ENCODE measurements around the gene TMEM236. TPM values are rescaled to one million over a fixed set of nuclear protein-coding genes. Genes with fewer than 3 reads are reported as not detected.

Gene TMEM236
- total RNA-seq, 1 experiment from 2014 or later: 0.07 TPM

DNA sequence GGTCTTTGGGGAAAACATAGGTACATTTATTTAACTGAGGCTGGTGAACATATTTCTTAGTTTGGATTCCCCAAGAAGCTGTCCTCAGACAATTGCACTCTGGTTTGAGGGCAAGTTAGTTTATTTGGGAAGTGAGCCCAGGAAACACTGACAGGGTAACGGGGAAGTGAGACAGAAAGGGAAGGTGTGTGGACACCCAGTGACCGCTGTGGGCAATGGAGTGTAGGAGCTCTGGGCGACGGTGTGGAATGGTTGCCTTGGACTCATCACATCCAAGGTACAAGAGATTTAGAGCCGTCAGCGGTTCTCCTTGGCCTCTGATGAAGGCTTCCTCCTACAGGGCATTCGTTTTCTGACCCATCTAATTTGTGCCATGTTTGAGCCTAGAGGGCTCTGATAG is 64.2 kb downstream of the TMEM236 start:
- Histone ChIP-seq H3K9ac (ENCODE audit: low read length) (no peak overlapping the region), H3K27me3 (ENCODE audit: insufficient read depth, low read length) (no peaks in the 10 kb centered on the region), H2AFZ (ENCODE audit: low read depth, low read length, poor library complexity, severe bottlenecking) (no peak overlapping the region), H3K9me3 (ENCODE audit: control insufficient read depth in 1 of 2, insufficient read depth in 1 of 2, low read depth in 1 of 2, low read length in 2 of 2) (no peaks in the 10 kb centered on the region), H3K79me2 (ENCODE audit: insufficient read depth, low read length) (no peaks in the 10 kb centered on the region), H4K20me1 (ENCODE audit: insufficient read depth) (no peaks in the 10 kb centered on the region), H3K4me3 (replicated peaks in 1 of 2; ENCODE audit: low read depth in 1 of 2, low read length in 2 of 2) (no peak overlapping the region), H3K36me3 (ENCODE audit: control insufficient read depth in 1 of 2, insufficient read depth in 2 of 2, low read length in 2 of 2) (no peaks in the 10 kb centered on the region), H3K4me2 (ENCODE audit: low read length) (no peak overlapping the region), H3K9me2 (ENCODE audit: insufficient read depth) (no peaks in the 10 kb centered on the region), H3K4me1 (ENCODE audit: control insufficient read depth in 1 of 2, insufficient read depth in 2 of 2, low read length in 2 of 2) (no peaks in the 10 kb centered on the region), H3K27ac (ENCODE audit: low read depth, low read length) (no peak overlapping the region)
- intact Hi-C loops (cut with micrococcal nuclease): loop anchor here (5.0 kb wide), 1 partner anchor 61 kb away; no protein-coding TSS in a partner anchor
- ATAC-seq: no peak
- ChIA-PET CTCF (no interaction called here), RAD21 (ENCODE audit: low non-redundant PET in 1 of 2, low total read pairs in 2 of 2, uncharacterized antibody in 2 of 2, unreplicated experiment in 2 of 2) (no interaction called here), POLR2A (no interaction called here)
- TF ChIP-seq FOSL1 (IDR thresholded peaks at IDR 0.05; ENCODE audit: low read depth) (no peak), CBX3 (IDR thresholded peaks at IDR 0.05; ENCODE audit: low read depth) (no peak), SP1 (IDR thresholded peaks at IDR 0.05; ENCODE audit: low read depth) (no peak), EGR1 (IDR thresholded peaks at IDR 0.05; ENCODE audit: low read depth) (no peak), ZNF274 (IDR thresholded peaks at IDR 0.05; ENCODE audit: low read depth, low read length) (no peak), EZH2phosphoT487 (IDR thresholded peaks at IDR 0.05; ENCODE audit: borderline replicate concordance) (no peak), CEBPB (IDR thresholded peaks at IDR 0.05; ENCODE audit: low read depth) (no peak), RAD21 (IDR thresholded peaks at IDR 0.05; ENCODE audit: low read depth) (no peak), SRF (IDR thresholded peaks at IDR 0.05; ENCODE audit: low read depth) (no peak), POLR2A (IDR thresholded peaks at IDR 0.05; ENCODE audit: borderline replicate concordance, extremely low read depth, insufficient read depth, insufficient read length) (no peak), ZFX (IDR thresholded peaks at IDR 0.05) (no peak), TCF7L2 (IDR thresholded peaks at IDR 0.05; ENCODE audit: borderline replicate concordance, extremely low read depth, insufficient read depth, insufficient read length) (no peak), ELF1 (IDR thresholded peaks at IDR 0.05; ENCODE audit: borderline replicate concordance, low read depth) (no peak), EZH2 (IDR thresholded peaks at IDR 0.05) (no peak), POLR2AphosphoS5 (IDR thresholded peaks at IDR 0.05; ENCODE audit: low read depth, low read length) (no peak), SIN3A (IDR thresholded peaks at IDR 0.05; ENCODE audit: low read depth) (no peak)
- TF ChIP-seq, protein P1, sequence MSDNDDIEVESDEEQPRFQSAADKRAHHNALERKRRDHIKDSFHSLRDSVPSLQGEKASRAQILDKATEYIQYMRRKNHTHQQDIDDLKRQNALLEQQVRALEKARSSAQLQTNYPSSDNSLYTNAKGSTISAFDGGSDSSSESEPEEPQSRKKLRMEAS (IDR thresholded peaks at IDR 0.05): no peak
- TF ChIP-seq, protein P2, sequence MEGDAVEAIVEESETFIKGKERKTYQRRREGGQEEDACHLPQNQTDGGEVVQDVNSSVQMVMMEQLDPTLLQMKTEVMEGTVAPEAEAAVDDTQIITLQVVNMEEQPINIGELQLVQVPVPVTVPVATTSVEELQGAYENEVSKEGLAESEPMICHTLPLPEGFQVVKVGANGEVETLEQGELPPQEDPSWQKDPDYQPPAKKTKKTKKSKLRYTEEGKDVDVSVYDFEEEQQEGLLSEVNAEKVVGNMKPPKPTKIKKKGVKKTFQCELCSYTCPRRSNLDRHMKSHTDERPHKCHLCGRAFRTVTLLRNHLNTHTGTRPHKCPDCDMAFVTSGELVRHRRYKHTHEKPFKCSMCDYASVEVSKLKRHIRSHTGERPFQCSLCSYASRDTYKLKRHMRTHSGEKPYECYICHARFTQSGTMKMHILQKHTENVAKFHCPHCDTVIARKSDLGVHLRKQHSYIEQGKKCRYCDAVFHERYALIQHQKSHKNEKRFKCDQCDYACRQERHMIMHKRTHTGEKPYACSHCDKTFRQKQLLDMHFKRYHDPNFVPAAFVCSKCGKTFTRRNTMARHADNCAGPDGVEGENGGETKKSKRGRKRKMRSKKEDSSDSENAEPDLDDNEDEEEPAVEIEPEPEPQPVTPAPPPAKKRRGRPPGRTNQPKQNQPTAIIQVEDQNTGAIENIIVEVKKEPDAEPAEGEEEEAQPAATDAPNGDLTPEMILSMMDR (IDR thresholded peaks at IDR 0.05 in 2 of 3, conservative IDR thresholded peaks at IDR 0.05 in 1 of 3; ENCODE audit: borderline replicate concordance in 1 of 3, insufficient read depth in 1 of 3, low read depth in 2 of 3, low read length in 2 of 3): no peak
- TF ChIP-seq, protein P3, sequence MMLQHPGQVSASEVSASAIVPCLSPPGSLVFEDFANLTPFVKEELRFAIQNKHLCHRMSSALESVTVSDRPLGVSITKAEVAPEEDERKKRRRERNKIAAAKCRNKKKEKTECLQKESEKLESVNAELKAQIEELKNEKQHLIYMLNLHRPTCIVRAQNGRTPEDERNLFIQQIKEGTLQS (IDR thresholded peaks at IDR 0.05): no peak
- no TSS peak for BruUV-seq (replicated peaks)
- DNase-seq (ENCODE audit: low read depth, low spot score): no peak

Measured in HCT116 (cell line).